Body of pancreas (tissue), 4 donors: Measurements from ENCODE around the gene CETP.

ENCODE experiments used
- POLR2A ChIP-seq, 3 donors: fragments of 450-650 bp; IDR thresholded peaks; one replicate each; pipeline ENCODE4 v1.6.1; 2016; ENCODE audit warnings: antibody characterized with exemption in 3 of 3, mild to moderate bottlenecking in 2 of 3
- TF ChIP-seq, protein P1 (sequence below), 7 experiments: fragments of 450-650 bp in 4 of 7; fragments of 200-600 bp in 3 of 7; sonication (generic) in 3 of 7; IDR thresholded peaks; one replicate each; pipeline ENCODE4 v1.5.1; 2016 to 2019; ENCODE audit warnings: antibody characterized with exemption in 7 of 7

DNA sequence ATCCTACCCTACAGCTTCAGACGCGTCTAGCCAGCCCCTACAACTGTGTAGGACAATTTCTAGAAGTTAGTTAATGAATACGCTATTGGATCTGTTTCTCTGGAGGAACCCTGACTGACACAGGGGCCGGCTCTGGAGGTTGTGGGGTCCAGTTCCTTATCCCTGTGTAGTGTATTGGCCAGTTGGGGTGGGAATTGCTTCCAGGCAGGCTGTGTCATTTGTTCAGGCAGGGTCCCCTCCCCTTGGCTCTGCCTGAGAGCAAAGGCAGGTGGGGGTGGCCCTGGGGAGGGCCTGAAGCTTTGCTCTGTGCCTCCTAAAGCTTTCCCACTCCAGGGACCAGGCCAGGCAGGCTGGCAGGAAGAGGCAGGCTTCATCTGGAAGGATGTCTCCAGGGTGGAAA lies 11.7 kb upstream of the CETP start:
- TF ChIP-seq, protein P1, sequence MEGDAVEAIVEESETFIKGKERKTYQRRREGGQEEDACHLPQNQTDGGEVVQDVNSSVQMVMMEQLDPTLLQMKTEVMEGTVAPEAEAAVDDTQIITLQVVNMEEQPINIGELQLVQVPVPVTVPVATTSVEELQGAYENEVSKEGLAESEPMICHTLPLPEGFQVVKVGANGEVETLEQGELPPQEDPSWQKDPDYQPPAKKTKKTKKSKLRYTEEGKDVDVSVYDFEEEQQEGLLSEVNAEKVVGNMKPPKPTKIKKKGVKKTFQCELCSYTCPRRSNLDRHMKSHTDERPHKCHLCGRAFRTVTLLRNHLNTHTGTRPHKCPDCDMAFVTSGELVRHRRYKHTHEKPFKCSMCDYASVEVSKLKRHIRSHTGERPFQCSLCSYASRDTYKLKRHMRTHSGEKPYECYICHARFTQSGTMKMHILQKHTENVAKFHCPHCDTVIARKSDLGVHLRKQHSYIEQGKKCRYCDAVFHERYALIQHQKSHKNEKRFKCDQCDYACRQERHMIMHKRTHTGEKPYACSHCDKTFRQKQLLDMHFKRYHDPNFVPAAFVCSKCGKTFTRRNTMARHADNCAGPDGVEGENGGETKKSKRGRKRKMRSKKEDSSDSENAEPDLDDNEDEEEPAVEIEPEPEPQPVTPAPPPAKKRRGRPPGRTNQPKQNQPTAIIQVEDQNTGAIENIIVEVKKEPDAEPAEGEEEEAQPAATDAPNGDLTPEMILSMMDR (IDR thresholded peaks at IDR 0.05) = no peak
- TF ChIP-seq POLR2A (IDR thresholded peaks at IDR 0.05) = no peak
